ENCODE measurements around the gene NAV2.

NAV2 gene

GRCh38 chr11:19725379-19726079 is 12.9 kb downstream of the NAV2 start:
- H3K4me3 ChIP-seq (ENCODE audit: low read depth, low read length): no peak overlapping the region
- TF ChIP-seq CTCF (conservative IDR thresholded peaks at IDR 0.05; ENCODE audit: low read depth, low read length): no peak
- no peak for DNase-seq (ENCODE audit: low read depth)

DNA sequence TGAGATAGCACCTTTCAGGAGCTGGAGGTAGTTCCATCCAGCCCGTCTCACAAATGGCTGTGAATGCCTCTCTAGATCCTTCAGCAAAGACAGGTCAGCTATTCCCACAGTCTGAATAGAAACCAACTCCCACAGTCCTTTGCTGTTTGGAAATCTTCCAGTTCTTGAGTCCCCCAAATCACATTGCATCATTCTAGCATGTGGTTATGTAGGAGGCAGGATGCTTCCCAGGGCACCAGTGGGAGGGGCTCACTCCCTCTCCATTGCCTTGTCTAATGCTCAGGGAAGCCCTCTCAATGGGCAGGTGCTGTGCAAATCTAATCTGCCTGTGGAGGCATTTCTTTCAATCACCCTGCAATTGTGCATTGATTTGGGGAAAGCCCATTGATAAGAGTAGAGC is 14.6 kb downstream of the NAV2 start:
- no peak overlapping the region for H3K4me3 ChIP-seq (ENCODE audit: low read depth, low read length)
- no peak for TF ChIP-seq CTCF (conservative IDR thresholded peaks at IDR 0.05; ENCODE audit: low read depth, low read length)
- peak; percentile 92 for DNase-seq (ENCODE audit: low read depth)

GRCh38 chr11:19728436-19728835 is 15.8 kb downstream of the NAV2 start:
- DNase-seq (ENCODE audit: low read depth): peak; percentile 90
- H3K4me3 ChIP-seq (ENCODE audit: low read depth, low read length): no peak overlapping the region
- TF ChIP-seq CTCF (conservative IDR thresholded peaks at IDR 0.05; ENCODE audit: low read depth, low read length): no peak

- H3K4me3 ChIP-seq (ENCODE audit: low read depth, low read length): no peak overlapping the region
- TF ChIP-seq CTCF (conservative IDR thresholded peaks at IDR 0.05; ENCODE audit: low read depth, low read length): no peak
- no peak for DNase-seq (ENCODE audit: low read depth)
These were observed 16.5 kb downstream of the NAV2 start for GRCh38 chr11:19729141-19729540.

DNA sequence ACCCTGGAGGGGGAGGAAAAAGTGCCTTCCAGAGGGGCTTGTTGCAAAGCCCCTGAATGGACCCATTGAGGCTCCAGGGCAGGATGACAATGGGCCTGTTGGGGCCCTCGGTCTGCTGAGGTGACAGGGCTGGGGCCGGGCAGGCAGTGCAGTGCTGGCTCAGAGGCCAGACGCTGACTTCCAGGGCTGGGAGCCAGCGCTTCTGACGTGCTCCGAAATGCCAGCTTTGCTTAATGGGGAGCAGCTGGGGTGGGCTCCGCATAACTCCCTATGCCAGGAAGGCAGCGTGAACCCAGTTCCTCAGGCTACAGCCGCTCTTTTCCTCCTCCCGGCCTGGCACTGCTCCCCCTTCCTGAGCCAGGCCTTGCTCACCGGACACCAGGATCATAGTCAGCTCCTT is 17.7 kb downstream of the NAV2 start:
- H3K4me3 ChIP-seq (ENCODE audit: low read depth, low read length): no peak overlapping the region
- TF ChIP-seq CTCF (conservative IDR thresholded peaks at IDR 0.05; ENCODE audit: low read depth, low read length): no peak
- DNase-seq (ENCODE audit: low read depth): no peak

- no peak overlapping the region for H3K4me3 ChIP-seq (ENCODE audit: low read depth, low read length)
- TF ChIP-seq CTCF (conservative IDR thresholded peaks at IDR 0.05; ENCODE audit: low read depth, low read length): no peak
- DNase-seq (ENCODE audit: low read depth): no peak
These were observed 21.5 kb downstream of the NAV2 start for GRCh38 chr11:19734171-19734570.
